Measurements from ENCODE around the gene FNDC11. TPM values are rescaled to one million over a fixed set of nuclear protein-coding genes. Genes with fewer than 3 reads are reported as not detected.

The FNDC11 gene
- total and polyA plus RNA-seq, 8 donors, result 0.23 to 0.84 (median 0.67) TPM

DNA sequence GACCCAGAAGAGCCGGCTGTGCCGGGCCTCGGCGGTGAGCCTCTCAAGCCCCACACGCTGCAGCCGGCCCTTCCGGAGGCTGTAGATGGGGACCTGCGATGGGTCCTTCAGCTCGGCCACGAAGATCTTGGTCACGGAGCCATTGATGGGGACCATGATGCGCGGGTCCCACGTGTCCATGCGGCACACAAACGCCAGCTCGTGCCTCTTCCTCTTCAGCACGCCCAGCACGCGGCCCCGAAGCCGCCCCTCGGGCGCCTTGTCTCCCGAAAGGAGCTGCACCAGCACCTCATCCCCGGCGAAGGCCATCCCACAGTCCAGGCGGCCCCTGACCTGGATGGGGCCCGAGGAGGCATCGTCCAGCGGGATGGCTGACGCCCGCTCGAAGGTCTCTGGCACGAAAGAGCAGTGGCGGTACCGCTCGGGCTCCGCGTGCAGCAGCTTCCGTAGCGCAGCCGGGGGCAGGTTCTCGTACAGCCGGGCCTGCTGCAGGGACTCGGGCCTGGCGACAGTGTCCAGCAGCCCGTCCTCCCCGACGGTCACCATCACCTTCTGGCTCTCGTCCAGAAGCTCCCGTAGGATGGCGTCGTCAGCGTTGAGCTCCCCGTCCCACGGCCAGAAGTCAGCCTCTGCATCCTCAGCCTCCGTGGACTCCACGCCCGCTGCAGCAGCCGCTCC lies 11.2 kb downstream of the FNDC11 start:
- peaks cover 0 to 29% of the 10 kb centered on the region in 2 donors for H3K27me3 ChIP-seq
- no peak overlapping the region for H3K4me3 ChIP-seq
- DNase-seq (no peak), ATAC-seq (no peak)
- TF ChIP-seq, protein P1, sequence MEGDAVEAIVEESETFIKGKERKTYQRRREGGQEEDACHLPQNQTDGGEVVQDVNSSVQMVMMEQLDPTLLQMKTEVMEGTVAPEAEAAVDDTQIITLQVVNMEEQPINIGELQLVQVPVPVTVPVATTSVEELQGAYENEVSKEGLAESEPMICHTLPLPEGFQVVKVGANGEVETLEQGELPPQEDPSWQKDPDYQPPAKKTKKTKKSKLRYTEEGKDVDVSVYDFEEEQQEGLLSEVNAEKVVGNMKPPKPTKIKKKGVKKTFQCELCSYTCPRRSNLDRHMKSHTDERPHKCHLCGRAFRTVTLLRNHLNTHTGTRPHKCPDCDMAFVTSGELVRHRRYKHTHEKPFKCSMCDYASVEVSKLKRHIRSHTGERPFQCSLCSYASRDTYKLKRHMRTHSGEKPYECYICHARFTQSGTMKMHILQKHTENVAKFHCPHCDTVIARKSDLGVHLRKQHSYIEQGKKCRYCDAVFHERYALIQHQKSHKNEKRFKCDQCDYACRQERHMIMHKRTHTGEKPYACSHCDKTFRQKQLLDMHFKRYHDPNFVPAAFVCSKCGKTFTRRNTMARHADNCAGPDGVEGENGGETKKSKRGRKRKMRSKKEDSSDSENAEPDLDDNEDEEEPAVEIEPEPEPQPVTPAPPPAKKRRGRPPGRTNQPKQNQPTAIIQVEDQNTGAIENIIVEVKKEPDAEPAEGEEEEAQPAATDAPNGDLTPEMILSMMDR (IDR thresholded peaks at IDR 0.05), result no peak
- no peaks in the 10 kb centered on the region for H3K9me3 ChIP-seq
- peaks cover 0 to 96% of the 10 kb centered on the region in 2 donors for H3K36me3 ChIP-seq
- peaks cover 0 to 32% of the 10 kb centered on the region in 2 donors for H3K4me1 ChIP-seq
- intact Hi-C loops (cut with DNase I), result no loop called here
- no peak overlapping the region for H3K27ac ChIP-seq

DNA sequence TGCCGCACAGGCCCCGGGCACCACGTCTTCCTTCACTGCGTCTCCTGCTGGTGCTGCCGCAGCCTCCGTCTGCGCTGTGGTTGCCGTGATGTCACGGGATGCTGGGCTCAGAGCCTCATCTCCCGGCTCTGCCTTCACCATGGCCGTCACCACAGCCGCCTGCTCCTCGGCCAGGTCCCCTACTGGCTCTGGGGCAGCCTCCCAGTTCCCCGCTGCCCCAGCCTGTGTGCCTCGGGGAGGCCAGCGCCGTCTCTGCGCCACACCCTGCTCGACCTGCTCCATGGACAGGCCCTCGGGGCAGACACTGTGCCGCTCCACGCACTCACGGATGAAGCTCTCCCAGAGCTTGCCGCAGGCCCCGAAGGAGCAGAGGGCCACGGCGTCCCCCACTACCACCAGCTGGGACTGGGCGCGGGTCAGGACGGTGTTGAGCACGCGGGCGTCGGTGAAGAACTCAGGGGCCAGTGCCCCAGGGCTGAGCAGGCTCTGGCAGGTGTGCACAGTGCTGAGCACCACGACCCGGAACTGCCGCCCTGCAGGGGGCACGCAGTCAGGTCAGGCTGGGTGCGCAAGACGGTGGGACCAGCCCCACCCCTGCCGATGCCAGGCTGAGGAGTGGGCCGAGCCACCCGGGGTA lies 11.9 kb downstream of the FNDC11 start:
- peaks cover 0 to 96% of the 10 kb centered on the region in 2 donors for H3K36me3 ChIP-seq
- H3K9me3 ChIP-seq, result no peaks in the 10 kb centered on the region
- ATAC-seq (no peak), DNase-seq (no peak)
- TF ChIP-seq, protein P1 (IDR thresholded peaks at IDR 0.05), result no peak
- intact Hi-C loops (cut with DNase I), result no loop called here
- peaks cover 0 to 36% of the 10 kb centered on the region in 2 donors for H3K27me3 ChIP-seq
- H3K4me1 ChIP-seq, result peaks cover 0 to 35% of the 10 kb centered on the region in 2 donors
- no peak overlapping the region for H3K27ac ChIP-seq
- H3K4me3 ChIP-seq, result no peak overlapping the region

DNA sequence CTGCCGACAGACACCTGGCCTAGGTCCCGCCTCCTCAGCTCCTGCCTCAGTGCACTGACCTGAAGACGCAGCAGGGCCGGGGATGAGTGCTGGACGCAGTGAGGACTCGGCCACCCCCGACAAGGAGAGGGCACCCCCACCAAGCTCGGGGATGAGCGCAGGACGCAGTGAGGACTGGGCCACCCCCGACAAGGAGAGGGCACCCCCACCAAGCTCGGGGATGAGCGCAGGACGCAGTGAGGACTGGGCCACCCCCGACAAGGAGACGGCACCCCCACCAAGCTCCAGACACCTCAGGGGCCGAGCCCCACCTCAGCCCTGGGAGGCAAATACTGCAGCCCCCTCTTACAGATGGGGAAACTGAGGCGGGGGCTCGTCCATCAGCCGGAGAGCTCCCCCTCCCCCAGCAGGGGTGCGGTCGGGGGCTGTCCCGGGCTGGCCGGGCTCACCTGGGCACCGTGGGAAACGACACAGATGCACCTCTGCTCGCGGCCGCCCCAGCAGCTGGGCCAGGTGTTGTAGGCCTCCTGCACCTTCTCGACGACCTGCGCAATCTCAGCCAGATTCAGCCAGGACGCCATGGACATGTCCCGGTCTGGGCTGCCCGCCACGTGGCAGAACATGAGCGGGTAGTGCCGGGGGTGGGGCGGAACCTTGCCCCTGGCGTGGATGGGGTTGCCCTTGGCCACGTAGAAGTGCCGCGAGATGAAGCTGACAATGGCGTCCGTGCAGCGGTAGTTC lies 12.6 kb downstream of the FNDC11 start:
- H3K27ac ChIP-seq, result no peak overlapping the region
- TF ChIP-seq, protein P1 (IDR thresholded peaks at IDR 0.05), result no peak
- no peaks in the 10 kb centered on the region for H3K9me3 ChIP-seq
- intact Hi-C loops (cut with DNase I), result no loop called here
- peaks cover 0 to 39% of the 10 kb centered on the region in 2 donors for H3K27me3 ChIP-seq
- peaks cover 0 to 91% of the 10 kb centered on the region in 2 donors for H3K36me3 ChIP-seq
- no peak overlapping the region for H3K4me3 ChIP-seq
- DNase-seq (no peak), ATAC-seq (no peak)
- H3K4me1 ChIP-seq, result peaks cover 0 to 35% of the 10 kb centered on the region in 2 donors

DNA sequence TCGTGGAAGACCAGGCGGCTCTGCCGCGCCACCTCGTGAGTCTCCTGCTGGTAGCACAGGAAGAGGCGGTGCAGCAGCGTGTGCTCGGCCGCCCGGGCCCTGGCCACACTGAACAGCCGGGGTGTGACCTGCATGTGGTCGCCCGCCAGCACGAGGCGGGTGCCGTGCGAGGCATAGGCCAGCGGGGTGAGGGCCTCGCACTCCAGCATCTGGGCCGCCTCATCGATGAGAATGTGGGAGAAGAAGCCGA lies 13.1 kb downstream of the FNDC11 start:
- intact Hi-C loops (cut with DNase I), result no loop called here
- H3K4me3 ChIP-seq, result peak overlapping the region in 1 of 2 donors; percentile 13
- TF ChIP-seq, protein P1 (IDR thresholded peaks at IDR 0.05), result no peak
- H3K36me3 ChIP-seq, result peaks cover 0 to 91% of the 10 kb centered on the region in 2 donors
- H3K9me3 ChIP-seq, result no peaks in the 10 kb centered on the region
- peaks cover 0 to 39% of the 10 kb centered on the region in 2 donors for H3K27me3 ChIP-seq
- peaks cover 0 to 38% of the 10 kb centered on the region in 2 donors for H3K4me1 ChIP-seq
- DNase-seq (no peak), ATAC-seq (peak; percentile 7)
- peak overlapping the region in 1 of 2 donors; percentile 68 for H3K27ac ChIP-seq
